Measurements from ENCODE around the gene CRABP1. TPM values are rescaled to one million over a fixed set of nuclear protein-coding genes. Genes with fewer than 3 reads are reported as not detected.

CRABP1 gene
- total and polyA plus RNA-seq, 10 donors, result 3.5 to 159 (median 29.8) TPM

DNA sequence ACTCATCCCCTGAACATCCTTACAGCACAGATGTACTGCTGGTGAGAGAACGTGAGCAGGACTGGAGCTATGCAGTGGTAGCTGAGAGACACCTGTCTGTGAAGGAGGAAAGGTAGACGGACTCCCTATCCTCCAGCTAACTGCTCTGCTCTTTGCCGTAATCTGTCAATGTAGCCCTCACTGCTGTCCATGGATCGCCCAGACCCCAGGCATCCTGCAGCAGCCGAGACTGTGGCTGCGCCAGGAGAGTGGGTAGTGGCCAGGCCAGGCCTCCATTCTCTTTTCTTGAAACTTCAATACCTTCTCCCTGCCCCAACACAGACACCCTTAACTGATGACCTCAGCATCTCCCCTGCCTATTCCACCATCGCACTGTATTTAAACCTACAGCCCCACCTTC lies 44.5 kb downstream of the CRABP1 start:
- H3K27ac ChIP-seq, result no peak overlapping the region
- WGBS, 5 donors, result 89 to 93% (median 91%) methylated on average over 7 of the region's 7 CpGs
- intact Hi-C loops (cut with DNase I; ENCODE audit: low total_unique reads), result no loop called here
- no peaks in the 10 kb centered on the region for H3K36me3 ChIP-seq
- DNase-seq, result peak; percentile 25
- no peaks in the 10 kb centered on the region for H3K4me1 ChIP-seq
- TF ChIP-seq, protein P1, sequence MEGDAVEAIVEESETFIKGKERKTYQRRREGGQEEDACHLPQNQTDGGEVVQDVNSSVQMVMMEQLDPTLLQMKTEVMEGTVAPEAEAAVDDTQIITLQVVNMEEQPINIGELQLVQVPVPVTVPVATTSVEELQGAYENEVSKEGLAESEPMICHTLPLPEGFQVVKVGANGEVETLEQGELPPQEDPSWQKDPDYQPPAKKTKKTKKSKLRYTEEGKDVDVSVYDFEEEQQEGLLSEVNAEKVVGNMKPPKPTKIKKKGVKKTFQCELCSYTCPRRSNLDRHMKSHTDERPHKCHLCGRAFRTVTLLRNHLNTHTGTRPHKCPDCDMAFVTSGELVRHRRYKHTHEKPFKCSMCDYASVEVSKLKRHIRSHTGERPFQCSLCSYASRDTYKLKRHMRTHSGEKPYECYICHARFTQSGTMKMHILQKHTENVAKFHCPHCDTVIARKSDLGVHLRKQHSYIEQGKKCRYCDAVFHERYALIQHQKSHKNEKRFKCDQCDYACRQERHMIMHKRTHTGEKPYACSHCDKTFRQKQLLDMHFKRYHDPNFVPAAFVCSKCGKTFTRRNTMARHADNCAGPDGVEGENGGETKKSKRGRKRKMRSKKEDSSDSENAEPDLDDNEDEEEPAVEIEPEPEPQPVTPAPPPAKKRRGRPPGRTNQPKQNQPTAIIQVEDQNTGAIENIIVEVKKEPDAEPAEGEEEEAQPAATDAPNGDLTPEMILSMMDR (IDR thresholded peaks at IDR 0.05 in 8 of 11, conservative IDR thresholded peaks at IDR 0.05 in 3 of 11), result no peak
- no peak for TF ChIP-seq POLR2AphosphoS5 (IDR thresholded peaks at IDR 0.05)
- TF ChIP-seq POLR2A (IDR thresholded peaks at IDR 0.05), result no peak
- peaks cover 0 to 31% (median 0%) of the 10 kb centered on the region in 7 donors for H3K27me3 ChIP-seq (replicated peaks in 1 of 7)
- H3K4me3 ChIP-seq, result no peak overlapping the region
- H3K9me3 ChIP-seq, result no peaks in the 10 kb centered on the region

DNA sequence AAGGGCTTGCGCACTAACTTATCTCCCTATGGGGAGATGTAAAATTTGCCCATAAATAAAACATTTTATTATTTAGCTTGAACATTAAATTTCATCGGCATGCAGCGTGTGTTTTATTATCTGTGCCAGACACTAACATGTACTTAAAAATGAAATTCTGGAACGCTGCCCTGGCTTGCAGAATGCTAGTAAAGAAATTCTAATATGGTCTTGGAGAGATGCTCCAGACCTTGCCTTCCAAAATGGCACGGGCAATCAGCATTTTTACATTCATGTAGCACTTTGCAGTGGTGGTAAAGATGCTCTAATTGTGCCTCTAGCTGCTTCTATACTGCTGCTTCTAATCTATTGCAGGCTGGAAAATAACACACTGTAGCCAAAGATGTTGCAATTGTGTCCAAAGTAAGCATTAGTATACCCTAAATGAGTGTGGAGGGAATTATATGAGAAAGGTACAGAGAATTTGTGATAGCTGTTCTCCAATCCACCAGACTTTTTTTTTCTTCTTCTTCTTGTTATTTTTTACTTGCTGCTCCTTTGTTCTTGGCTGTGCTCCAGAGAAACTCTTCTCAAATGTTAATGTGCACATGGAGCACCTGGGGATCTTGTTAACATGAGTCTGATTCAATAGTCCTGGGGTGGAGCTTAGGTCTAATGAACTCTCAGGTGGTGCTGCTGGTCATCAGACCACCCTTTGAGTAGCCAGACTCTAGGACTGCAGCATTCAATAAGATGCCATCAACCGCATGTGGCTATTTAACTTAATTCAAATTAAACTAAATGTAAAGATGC lies 47.3 kb downstream of the CRABP1 start:
- TF ChIP-seq, protein P1 (IDR thresholded peaks at IDR 0.05 in 8 of 11, conservative IDR thresholded peaks at IDR 0.05 in 3 of 11), result no peak
- TF ChIP-seq POLR2AphosphoS5 (IDR thresholded peaks at IDR 0.05) (no peak), POLR2A (IDR thresholded peaks at IDR 0.05) (no peak)
- Histone ChIP-seq H3K4me1 (no peaks in the 10 kb centered on the region), H3K27me3 (replicated peaks in 1 of 7) (peaks cover 0 to 31% (median 0%) of the 10 kb centered on the region in 7 donors), H3K4me3 (no peak overlapping the region), H3K9me3 (no peaks in the 10 kb centered on the region), H3K36me3 (no peaks in the 10 kb centered on the region), H3K27ac (no peak overlapping the region)
- intact Hi-C loops (cut with DNase I; ENCODE audit: low total_unique reads), result no loop called here
- peak; percentile 1 for DNase-seq
- 73 to 86% (median 80%) methylated on average over 6 of the region's 6 CpGs for WGBS, 5 donors

DNA sequence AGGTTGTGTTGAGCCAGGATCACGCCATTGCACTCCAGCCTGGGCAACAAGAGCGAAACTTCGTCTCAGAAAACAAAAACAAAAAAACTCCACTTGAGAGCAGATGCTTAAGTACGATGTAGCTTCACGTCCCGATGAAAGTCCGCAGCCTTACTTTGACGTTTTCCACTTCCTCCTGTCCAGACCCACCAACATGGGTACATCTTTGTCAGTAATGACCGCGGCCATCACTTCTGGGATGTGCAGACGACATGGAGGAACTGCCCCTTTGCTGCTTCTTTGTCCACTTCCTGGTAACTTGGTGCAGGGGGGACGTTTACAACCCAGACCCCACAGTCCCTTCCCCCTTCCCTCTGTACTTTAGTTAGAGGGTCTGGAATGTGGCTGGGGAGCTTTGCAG lies 48.7 kb downstream of the CRABP1 start:
- no peaks in the 10 kb centered on the region for H3K36me3 ChIP-seq
- intact Hi-C loops (cut with DNase I; ENCODE audit: low total_unique reads), result no loop called here
- TF ChIP-seq, protein P1 (IDR thresholded peaks at IDR 0.05 in 8 of 11, conservative IDR thresholded peaks at IDR 0.05 in 3 of 11), result no peak
- no peak for TF ChIP-seq POLR2AphosphoS5 (IDR thresholded peaks at IDR 0.05)
- TF ChIP-seq POLR2A (IDR thresholded peaks at IDR 0.05), result no peak
- H3K27me3 ChIP-seq (replicated peaks in 1 of 7), result peaks cover 0 to 30% (median 0%) of the 10 kb centered on the region in 7 donors
- DNase-seq, result no peak
- no peaks in the 10 kb centered on the region for H3K9me3 ChIP-seq
- H3K4me1 ChIP-seq, result no peaks in the 10 kb centered on the region
- WGBS, 5 donors, result 76 to 83% (median 78%) methylated on average over 12 of the region's 12 CpGs
- H3K27ac ChIP-seq, result no peak overlapping the region
- H3K4me3 ChIP-seq, result no peak overlapping the region

DNA sequence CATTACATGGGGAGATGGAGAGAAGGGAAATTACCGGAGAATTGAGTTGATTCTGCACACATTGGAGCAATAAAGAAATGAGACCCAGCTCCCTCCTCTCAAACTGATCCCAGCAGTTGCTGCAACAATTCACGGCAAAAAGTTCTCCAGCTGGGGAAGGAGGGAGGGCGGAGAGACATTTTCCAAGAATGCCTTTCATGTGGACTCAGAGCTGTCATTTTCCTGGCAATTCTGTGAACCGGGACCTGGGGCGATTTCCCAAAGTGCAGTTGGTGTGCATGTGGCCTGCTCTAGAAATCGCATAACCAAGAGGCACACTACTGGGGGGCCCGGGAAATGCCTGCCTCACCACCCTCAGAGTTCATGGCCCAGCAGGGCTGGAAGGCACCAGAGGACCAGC lies 49.2 kb downstream of the CRABP1 start:
- no peak for TF ChIP-seq POLR2A (IDR thresholded peaks at IDR 0.05)
- TF ChIP-seq, protein P1 (IDR thresholded peaks at IDR 0.05 in 8 of 11, conservative IDR thresholded peaks at IDR 0.05 in 3 of 11), result no peak
- no peak for TF ChIP-seq POLR2AphosphoS5 (IDR thresholded peaks at IDR 0.05)
- intact Hi-C loops (cut with DNase I; ENCODE audit: low total_unique reads), result no loop called here
- DNase-seq, result no peak

More for the DNA sequence above, 49.2 kb downstream of the CRABP1 start:
- no peaks in the 10 kb centered on the region for H3K9me3 ChIP-seq
- H3K4me3 ChIP-seq, result no peak overlapping the region
- 66 to 76% (median 70%) methylated on average over 7 of the region's 7 CpGs for WGBS, 5 donors
- no peaks in the 10 kb centered on the region for H3K4me1 ChIP-seq
- peaks cover 0 to 29% (median 0%) of the 10 kb centered on the region in 7 donors for H3K27me3 ChIP-seq (replicated peaks in 1 of 7)
- H3K36me3 ChIP-seq, result no peaks in the 10 kb centered on the region
- H3K27ac ChIP-seq, result peak overlapping the region in 3 of 8 donors; percentile 7 to 13 (median 9)

All from spleen (tissue), 11 donors.